ENCODE data around the gene MYRF. TPM values are rescaled to one million over a fixed set of nuclear protein-coding genes. Genes with fewer than 3 reads are reported as not detected.

MYRF gene
- total and polyA plus RNA-seq, 2 donors (not counting 3 experiments of a cell fraction or from before 2014, with no cell fraction given), result 0.82 to 0.98 TPM

DNA sequence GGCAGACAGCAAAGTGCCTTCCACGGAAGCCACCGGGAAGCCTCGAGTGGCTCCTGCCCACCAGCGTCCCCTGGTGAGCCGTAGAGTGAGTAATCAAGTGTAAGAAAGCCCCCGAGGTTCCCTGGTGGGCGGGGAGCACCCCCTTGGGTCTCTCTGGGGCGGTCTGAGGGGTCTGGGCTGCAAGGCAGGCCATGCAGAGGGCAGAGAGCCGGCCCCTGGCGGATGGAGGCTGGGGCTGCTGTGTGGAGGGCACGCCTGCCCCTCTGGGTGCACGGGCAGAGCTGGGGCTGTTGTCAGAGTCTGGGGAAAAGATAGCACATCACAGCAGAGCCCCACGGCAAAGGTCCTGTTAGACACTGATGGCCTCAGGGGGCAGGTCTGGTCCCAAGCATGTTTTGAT, 25.7 kb upstream of the MYRF start:
- no peak overlapping the region for H2AFZ ChIP-seq (ENCODE audit: low read depth, low read length)
- ChIA-PET POLR2A (no interaction called here), CTCF (interaction anchor here (0.7 kb wide), 1 partner anchor 31 kb away, joined by 3 read pairs; no protein-coding TSS in a partner anchor)
- TF ChIP-seq, protein P1, sequence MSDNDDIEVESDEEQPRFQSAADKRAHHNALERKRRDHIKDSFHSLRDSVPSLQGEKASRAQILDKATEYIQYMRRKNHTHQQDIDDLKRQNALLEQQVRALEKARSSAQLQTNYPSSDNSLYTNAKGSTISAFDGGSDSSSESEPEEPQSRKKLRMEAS (IDR thresholded peaks at IDR 0.05; ENCODE audit: insufficient read depth, insufficient read length), result no peak
- no peak for TF ChIP-seq MYC (IDR thresholded peaks at IDR 0.05; ENCODE audit: low read depth, low read length)
- TF ChIP-seq, protein P2, sequence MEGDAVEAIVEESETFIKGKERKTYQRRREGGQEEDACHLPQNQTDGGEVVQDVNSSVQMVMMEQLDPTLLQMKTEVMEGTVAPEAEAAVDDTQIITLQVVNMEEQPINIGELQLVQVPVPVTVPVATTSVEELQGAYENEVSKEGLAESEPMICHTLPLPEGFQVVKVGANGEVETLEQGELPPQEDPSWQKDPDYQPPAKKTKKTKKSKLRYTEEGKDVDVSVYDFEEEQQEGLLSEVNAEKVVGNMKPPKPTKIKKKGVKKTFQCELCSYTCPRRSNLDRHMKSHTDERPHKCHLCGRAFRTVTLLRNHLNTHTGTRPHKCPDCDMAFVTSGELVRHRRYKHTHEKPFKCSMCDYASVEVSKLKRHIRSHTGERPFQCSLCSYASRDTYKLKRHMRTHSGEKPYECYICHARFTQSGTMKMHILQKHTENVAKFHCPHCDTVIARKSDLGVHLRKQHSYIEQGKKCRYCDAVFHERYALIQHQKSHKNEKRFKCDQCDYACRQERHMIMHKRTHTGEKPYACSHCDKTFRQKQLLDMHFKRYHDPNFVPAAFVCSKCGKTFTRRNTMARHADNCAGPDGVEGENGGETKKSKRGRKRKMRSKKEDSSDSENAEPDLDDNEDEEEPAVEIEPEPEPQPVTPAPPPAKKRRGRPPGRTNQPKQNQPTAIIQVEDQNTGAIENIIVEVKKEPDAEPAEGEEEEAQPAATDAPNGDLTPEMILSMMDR (IDR thresholded peaks at IDR 0.05; ENCODE audit: extremely low read depth in 1 of 2, insufficient read depth in 1 of 2, low read depth in 1 of 2, low read length in 2 of 2), result no peak
- no peak for TF ChIP-seq POLR2AphosphoS5 (IDR thresholded peaks at IDR 0.05; ENCODE audit: insufficient read depth, low read depth, low read length)
- no peak overlapping the region for H3K27ac ChIP-seq (ENCODE audit: insufficient read depth, low read depth, low read length)
- no peaks in the 10 kb centered on the region for H3K36me3 ChIP-seq (ENCODE audit: control insufficient read depth in 2 of 2, extremely low read depth in 1 of 2, insufficient read depth in 2 of 2, low read length in 2 of 2)
- H3K9me3 ChIP-seq (replicated peaks; ENCODE audit: control insufficient read depth, insufficient read depth, low read length), result no peaks in the 10 kb centered on the region
- BruUV-seq (replicated peaks), result no TSS peak
- DNase-seq (ENCODE audit: low read depth, low spot score), result no peak
- H3K4me2 ChIP-seq (ENCODE audit: insufficient read depth, low read length), result no peak overlapping the region
- no peaks in the 10 kb centered on the region for H4K20me1 ChIP-seq (replicated peaks; ENCODE audit: control insufficient read depth, extremely low read depth, insufficient read depth, low read length)
- FAIRE-seq, result no peak
- no peaks in the 10 kb centered on the region for H3K9me1 ChIP-seq (replicated peaks; ENCODE audit: control insufficient read depth, extremely low read depth, insufficient read depth, low read length)
- intact Hi-C loops (cut with micrococcal nuclease), result no loop called here
- no peak overlapping the region for H3K9ac ChIP-seq (replicated peaks; ENCODE audit: extremely low read depth, insufficient read depth, low read length)
- dilution Hi-C loops (cut with MboI; ENCODE audit: extremely low pct_ligation_motif_present, low sequenced_read_pairs), result no loop called here
- no peaks in the 10 kb centered on the region for H3K27me3 ChIP-seq (ENCODE audit: control insufficient read depth in 2 of 2, insufficient read depth in 2 of 2, low read length in 2 of 2)
- no peaks in the 10 kb centered on the region for H3K4me1 ChIP-seq (ENCODE audit: control insufficient read depth, extremely low read depth, insufficient read depth, low read length)
- no peak overlapping the region for H3K4me3 ChIP-seq (replicated peaks in 1 of 3; ENCODE audit: insufficient read depth in 1 of 3, low read depth in 1 of 3, low read length in 3 of 3)
- H3K79me2 ChIP-seq (ENCODE audit: control insufficient read depth, insufficient read depth, low read length), result no peaks in the 10 kb centered on the region

DNA sequence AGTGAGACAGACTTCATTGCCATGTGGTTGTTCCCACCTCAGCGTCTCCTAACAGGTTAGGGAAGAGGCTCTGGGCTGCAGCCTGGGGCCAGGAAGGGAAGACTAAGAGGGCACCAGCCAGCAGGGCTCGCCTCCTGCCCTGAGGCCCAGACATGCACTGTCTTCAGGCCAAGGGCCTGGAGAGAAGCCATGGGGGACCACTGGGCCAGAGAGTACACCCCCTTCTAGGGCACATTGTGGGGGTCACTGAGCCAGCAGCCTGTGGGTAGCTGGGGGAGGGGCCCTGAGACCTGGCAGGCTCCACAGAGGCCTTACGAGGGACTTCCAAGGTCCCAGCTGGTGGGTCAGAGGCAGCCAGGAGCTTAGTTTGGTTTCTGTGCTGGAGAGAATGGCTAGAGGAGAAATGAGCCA, 25.0 kb upstream of the MYRF start:
- Histone ChIP-seq H3K9me3 (replicated peaks; ENCODE audit: control insufficient read depth, insufficient read depth, low read length) (no peaks in the 10 kb centered on the region), H3K4me2 (ENCODE audit: insufficient read depth, low read length) (no peak overlapping the region), H2AFZ (ENCODE audit: low read depth, low read length) (no peak overlapping the region), H4K20me1 (replicated peaks; ENCODE audit: control insufficient read depth, extremely low read depth, insufficient read depth, low read length) (no peaks in the 10 kb centered on the region), H3K9ac (replicated peaks; ENCODE audit: extremely low read depth, insufficient read depth, low read length) (no peak overlapping the region), H3K27me3 (ENCODE audit: control insufficient read depth in 2 of 2, insufficient read depth in 2 of 2, low read length in 2 of 2) (no peaks in the 10 kb centered on the region), H3K4me1 (ENCODE audit: control insufficient read depth, extremely low read depth, insufficient read depth, low read length) (no peaks in the 10 kb centered on the region), H3K79me2 (ENCODE audit: control insufficient read depth, insufficient read depth, low read length) (no peaks in the 10 kb centered on the region), H3K4me3 (replicated peaks in 1 of 3; ENCODE audit: insufficient read depth in 1 of 3, low read depth in 1 of 3, low read length in 3 of 3) (no peak overlapping the region), H3K36me3 (ENCODE audit: control insufficient read depth in 2 of 2, extremely low read depth in 1 of 2, insufficient read depth in 2 of 2, low read length in 2 of 2) (no peaks in the 10 kb centered on the region), H3K9me1 (replicated peaks; ENCODE audit: control insufficient read depth, extremely low read depth, insufficient read depth, low read length) (no peaks in the 10 kb centered on the region), H3K27ac (ENCODE audit: insufficient read depth, low read depth, low read length) (no peak overlapping the region)
- TF ChIP-seq, protein P1 (IDR thresholded peaks at IDR 0.05; ENCODE audit: insufficient read depth, insufficient read length), result no peak
- TF ChIP-seq POLR2AphosphoS5 (IDR thresholded peaks at IDR 0.05; ENCODE audit: insufficient read depth, low read depth, low read length) (no peak), JUN (IDR thresholded peaks at IDR 0.05; ENCODE audit: borderline replicate concordance, insufficient read depth, insufficient read length, low read depth) (no peak)
- TF ChIP-seq, protein P2 (IDR thresholded peaks at IDR 0.05; ENCODE audit: extremely low read depth in 1 of 2, insufficient read depth in 1 of 2, low read depth in 1 of 2, low read length in 2 of 2), result no peak
- ChIA-PET CTCF (no interaction called here), POLR2A (no interaction called here)
- no TSS peak for BruUV-seq (replicated peaks)
- FAIRE-seq (no peak), DNase-seq (ENCODE audit: low read depth, low spot score) (no peak)
- dilution Hi-C loops (cut with MboI; ENCODE audit: extremely low pct_ligation_motif_present, low sequenced_read_pairs) (no loop called here), intact Hi-C loops (cut with micrococcal nuclease) (no loop called here)
